Mesothelial cell of epicardium (in vitro differentiated cells): ENCODE results near the gene CARS1. TPM values are rescaled to one million over a fixed set of nuclear protein-coding genes. Genes with fewer than 3 reads are reported as not detected.

ENCODE experiments used
- DNase-seq, 2 experiments: peaks; one replicate each; pipeline ENCODE4 v3.0.0; 2021; ENCODE audit warnings: low spot score in 2 of 2; ENCODE audit not compliant: unreplicated experiment in 2 of 2
- H3K27ac Mint-ChIP-seq: 2 replicates; pipeline ENCODE4 v1.8.0; 2021; ENCODE audit warnings: mixed read lengths
- H3K27me3 Mint-ChIP-seq: 2 replicates; pipeline ENCODE4 v1.8.0; 2021; ENCODE audit warnings: low read depth, mixed read lengths
- H3K36me3 Mint-ChIP-seq: 2 replicates; pipeline ENCODE4 v1.8.0; 2021; ENCODE audit warnings: mixed read lengths
- H3K4me1 Mint-ChIP-seq: 2 replicates; pipeline ENCODE4 v1.8.0; 2021; ENCODE audit warnings: mixed read lengths
- H3K4me3 Mint-ChIP-seq: 2 replicates; pipeline ENCODE4 v1.8.0; 2021; ENCODE audit warnings: mild to moderate bottlenecking, moderate library complexity, mixed read lengths
- H3K9me3 Mint-ChIP-seq: 2 replicates; pipeline ENCODE4 v1.8.0; 2021; ENCODE audit warnings: mixed read lengths
- CTCF ChIP-seq: fragments of 200-600 bp; sonication (generic); IDR thresholded peaks from one replicate; pipeline ENCODE4 v1.5.0; 2021; ENCODE audit warnings: antibody characterized with exemption; ENCODE audit not compliant: unreplicated experiment
- total RNA-seq: library from RNA; stranded (reverse); gene quantifications from 3 replicates; pipeline ENCODE4 v1.2.1, GENCODE V29; 2021

Gene CARS1
- total RNA-seq, 1 donor from 2014 or later: 32.7 TPM

DNA sequence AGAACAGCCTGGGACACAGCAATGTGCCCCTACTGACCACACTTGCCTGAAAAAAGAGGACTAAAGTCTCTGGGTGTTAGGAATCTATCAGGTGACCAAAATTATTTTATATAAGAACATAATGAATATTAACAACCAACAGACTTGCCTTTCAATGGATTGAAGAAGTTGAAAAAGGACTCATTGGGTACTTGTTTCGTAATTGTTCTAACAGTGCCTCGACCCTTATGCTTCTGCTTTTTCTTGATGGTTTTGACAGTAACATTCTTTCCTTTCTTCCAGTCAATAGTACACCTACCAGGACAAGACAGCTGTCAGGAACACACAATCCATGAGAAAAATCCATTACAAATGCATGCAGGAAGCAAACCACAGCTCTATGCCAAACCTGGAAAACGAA lies 99.0 kb downstream of the CARS1 start:
- H3K27me3 Mint-ChIP-seq: no peaks in the 10 kb centered on the region
- H3K9me3 Mint-ChIP-seq: no peaks in the 10 kb centered on the region
- no peak overlapping the region for H3K27ac Mint-ChIP-seq
- peaks cover 62% of the 10 kb centered on the region for H3K36me3 Mint-ChIP-seq
- no peak for DNase-seq
- no peaks in the 10 kb centered on the region for H3K4me1 Mint-ChIP-seq
- TF ChIP-seq CTCF: no peak
- no peak overlapping the region for H3K4me3 Mint-ChIP-seq

DNA sequence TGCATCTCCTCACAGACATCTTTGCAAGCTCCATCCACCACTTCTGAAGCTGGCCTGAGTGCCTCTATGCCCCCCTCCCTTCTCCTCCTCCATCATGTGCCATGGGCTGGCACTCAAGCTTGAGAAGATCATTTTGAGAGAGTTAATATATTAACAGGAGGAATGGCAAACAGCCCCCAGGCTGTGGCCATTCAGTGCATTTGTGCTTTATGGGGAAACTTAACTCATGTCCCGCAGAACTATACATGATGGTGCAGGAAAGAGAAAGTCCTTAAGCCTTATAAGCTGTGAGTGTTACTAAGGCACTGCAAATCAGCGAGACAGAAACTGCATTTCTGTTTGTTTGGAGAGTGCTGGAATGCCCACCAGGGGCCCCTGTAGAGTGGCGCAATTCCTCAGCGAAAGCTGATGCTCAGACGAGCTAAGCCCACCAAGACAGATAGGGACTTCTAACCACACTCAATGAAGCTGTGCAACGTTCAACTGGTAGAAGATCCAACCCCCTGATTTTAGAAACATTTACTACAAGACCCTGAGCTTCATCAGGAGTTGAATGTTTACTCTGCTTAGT lies 101.2 kb downstream of the CARS1 start:
- no peaks in the 10 kb centered on the region for H3K4me1 Mint-ChIP-seq
- no peaks in the 10 kb centered on the region for H3K27me3 Mint-ChIP-seq
- H3K9me3 Mint-ChIP-seq: no peaks in the 10 kb centered on the region
- DNase-seq: no peak
- no peak overlapping the region for H3K4me3 Mint-ChIP-seq
- H3K36me3 Mint-ChIP-seq: peaks cover 59% of the 10 kb centered on the region
- TF ChIP-seq CTCF: no peak
- no peak overlapping the region for H3K27ac Mint-ChIP-seq

- no peaks in the 10 kb centered on the region for H3K9me3 Mint-ChIP-seq
- H3K27ac Mint-ChIP-seq: peak overlapping the region; percentile 47
- peaks cover 53% of the 10 kb centered on the region for H3K36me3 Mint-ChIP-seq
- no peaks in the 10 kb centered on the region for H3K27me3 Mint-ChIP-seq
- no peaks in the 10 kb centered on the region for H3K4me1 Mint-ChIP-seq
- no peak for DNase-seq
- no peak overlapping the region for H3K4me3 Mint-ChIP-seq
- no peak for TF ChIP-seq CTCF
Measured at GRCh38 chr11:2954263-2954662, 103.0 kb downstream of the CARS1 start.

- no peak for DNase-seq
- no peaks in the 10 kb centered on the region for H3K27me3 Mint-ChIP-seq
- peaks cover 55% of the 10 kb centered on the region for H3K36me3 Mint-ChIP-seq
- H3K9me3 Mint-ChIP-seq: no peaks in the 10 kb centered on the region
- H3K4me1 Mint-ChIP-seq: no peaks in the 10 kb centered on the region
- H3K4me3 Mint-ChIP-seq: no peak overlapping the region
- H3K27ac Mint-ChIP-seq: no peak overlapping the region
- no peak for TF ChIP-seq CTCF
Measured at GRCh38 chr11:2952290-2952689, 104.9 kb downstream of the CARS1 start.

- no peaks in the 10 kb centered on the region for H3K9me3 Mint-ChIP-seq
- H3K4me1 Mint-ChIP-seq: no peaks in the 10 kb centered on the region
- H3K27ac Mint-ChIP-seq: no peak overlapping the region
- no peak overlapping the region for H3K4me3 Mint-ChIP-seq
- TF ChIP-seq CTCF: no peak
- no peak for DNase-seq
- H3K27me3 Mint-ChIP-seq: no peaks in the 10 kb centered on the region
- H3K36me3 Mint-ChIP-seq: peaks cover 54% of the 10 kb centered on the region
Measured at GRCh38 chr11:2951231-2952110, 105.8 kb downstream of the CARS1 start.

Other genes with a start within 250 kb of the CARS1 start
- gene CDKN1C, start 171.6 kb downstream of the CARS1 start, total RNA-seq: 132 to 148 TPM (median 146 TPM) in 3 replicates
- gene PHLDA2, start 128.0 kb downstream of the CARS1 start, total RNA-seq: 1.3 to 1.9 TPM (median 1.5 TPM) in 3 replicates
- gene NAP1L4, start 65.1 kb downstream of the CARS1 start, total RNA-seq: 155 to 171 TPM (median 163 TPM) in 3 replicates
- 31.6 to 37.1 TPM (median 34.4 TPM) in 3 replicates for gene OSBPL5, start 107.9 kb upstream of the CARS1 start, total RNA-seq
- not detected in 3 replicates for gene MRGPRG, start 161.4 kb upstream of the CARS1 start, total RNA-seq
- gene MRGPRE, start 175.0 kb upstream of the CARS1 start, total RNA-seq: not detected in 3 replicates